GM18951 (cell line): Measurements from ENCODE around the gene ASB2.

Experiments
- POLR2A ChIP-seq: IDR thresholded peaks from 4 replicates; pipeline ENCODE4 v1.6.1; 2011; ENCODE audit warnings: mild to moderate bottlenecking; ENCODE audit not compliant: insufficient read length, insufficient read depth; ENCODE audit errors: extremely low read depth
- in situ Hi-C: fragments of 300-500 bp; cut with MboI; formaldehyde crosslinking; loops from one replicate; pipeline ENCODE4 v1.12.0; 2022; ENCODE audit warnings: low sequenced_read_pairs, mixed read lengths, inconsistent platforms; ENCODE audit not compliant: unreplicated experiment

ASB2 gene

DNA sequence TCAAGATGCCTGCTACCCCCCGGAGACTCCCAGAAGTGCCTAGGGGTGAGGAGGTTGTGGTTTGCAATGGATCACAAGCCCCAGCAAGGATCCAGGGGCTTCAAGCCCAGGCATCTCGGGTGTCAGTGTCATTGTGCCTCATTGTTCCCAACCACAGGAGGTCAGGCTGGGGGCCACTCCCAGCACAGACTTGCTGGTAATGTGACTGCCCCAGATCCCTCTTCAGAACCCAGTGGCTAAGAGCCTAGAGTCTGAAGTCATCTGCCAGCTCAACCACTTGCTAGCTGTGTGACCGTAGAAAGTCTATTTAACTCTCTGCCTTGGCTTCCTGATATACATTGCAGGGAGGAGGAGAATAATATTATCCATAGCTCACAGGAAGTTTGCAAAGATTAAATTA is 7.7 kb upstream of the ASB2 start:
- in situ Hi-C loops = no loop called here
- no peak for TF ChIP-seq POLR2A

DNA sequence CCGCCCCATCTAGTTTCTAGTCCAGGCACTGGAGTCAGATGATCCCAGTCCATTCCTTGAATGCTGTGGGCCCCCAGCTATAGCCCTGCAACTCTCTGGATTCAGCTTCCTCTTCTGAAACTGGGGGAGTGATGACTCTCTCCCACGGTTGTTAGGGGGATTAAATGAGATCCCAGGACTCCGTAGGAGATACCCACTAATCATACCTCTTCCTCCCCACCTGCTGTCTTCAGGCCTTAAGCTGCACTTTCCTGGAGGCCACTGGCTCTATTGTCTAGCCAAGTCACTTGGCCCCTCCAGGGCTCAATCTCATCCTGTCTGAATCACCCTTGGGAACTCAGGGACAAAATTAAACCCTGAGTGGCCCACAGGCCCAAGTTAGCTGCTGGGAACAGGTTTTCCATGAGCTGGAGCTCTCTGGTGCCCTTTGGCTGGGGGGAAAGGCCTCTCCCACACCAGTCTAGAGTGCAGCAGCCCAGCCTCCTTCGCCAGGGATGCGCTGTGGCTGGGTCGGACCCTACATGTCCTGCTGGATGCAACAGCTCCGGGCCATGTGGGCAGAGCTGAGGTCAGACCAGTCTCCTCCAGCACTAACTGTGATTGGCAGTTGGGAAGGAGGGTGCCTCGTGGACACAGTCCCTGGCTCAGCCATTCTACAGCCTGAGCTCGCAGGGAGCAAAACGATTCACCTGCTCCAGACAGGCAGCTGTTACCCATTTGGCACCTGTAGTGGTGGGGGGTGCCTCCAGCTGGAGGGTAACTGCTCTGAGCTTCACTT is 6.0 kb upstream of the ASB2 start:
- in situ Hi-C loops = no loop called here
- no peak for TF ChIP-seq POLR2A

GRCh38 chr14:93981316-93982229 is 5.2 kb upstream of the ASB2 start:
- TF ChIP-seq POLR2A = no peak
- in situ Hi-C loops = no loop called here

- in situ Hi-C loops = no loop called here
- TF ChIP-seq POLR2A = no peak
Measured at GRCh38 chr14:93980456-93981201, 4.3 kb upstream of the ASB2 start.

DNA sequence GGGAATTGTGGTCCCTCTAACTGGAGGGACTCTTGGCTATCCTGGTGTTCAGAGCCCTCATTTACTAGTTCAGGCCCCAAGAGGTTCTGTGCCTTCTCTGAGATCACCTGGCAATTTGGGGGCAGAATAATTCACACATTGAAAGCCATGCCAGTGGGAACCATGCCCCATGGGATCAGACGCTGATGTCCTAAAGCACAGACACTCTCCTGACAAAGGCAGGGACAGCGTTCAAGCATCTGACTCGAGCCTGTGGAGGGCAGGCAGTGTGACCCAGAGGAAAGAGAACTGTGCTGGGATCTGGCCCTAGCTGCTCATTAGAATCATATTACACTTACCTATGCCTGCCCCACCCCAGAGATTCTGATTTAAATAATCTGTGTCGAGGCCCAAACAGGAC is 2.4 kb upstream of the ASB2 start:
- in situ Hi-C loops = no loop called here
- no peak for TF ChIP-seq POLR2A

- TF ChIP-seq POLR2A = no peak
- in situ Hi-C loops = no loop called here
Measured at GRCh38 chr14:93977790-93978581, 1.6 kb upstream of the ASB2 start.

DNA sequence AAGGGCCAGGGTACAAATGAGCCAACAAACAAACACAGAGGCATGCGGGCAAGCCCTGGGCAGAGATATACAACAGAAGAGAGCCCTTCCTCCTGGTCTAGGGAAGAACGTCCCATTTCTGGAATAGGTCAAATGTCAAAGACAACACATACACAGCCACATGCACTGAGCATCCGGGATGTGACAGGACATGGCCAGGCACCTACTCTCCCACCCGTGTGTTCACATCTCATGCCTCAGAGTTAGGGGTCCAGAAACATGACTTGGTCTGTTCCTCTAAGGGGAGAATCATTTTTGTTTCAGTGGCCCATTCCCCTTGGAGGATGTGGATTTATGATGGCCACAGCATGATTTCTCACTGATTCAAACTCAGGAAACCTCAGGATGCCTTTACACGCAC is 801 bp upstream of the ASB2 start:
- in situ Hi-C loops = no loop called here

DNA sequence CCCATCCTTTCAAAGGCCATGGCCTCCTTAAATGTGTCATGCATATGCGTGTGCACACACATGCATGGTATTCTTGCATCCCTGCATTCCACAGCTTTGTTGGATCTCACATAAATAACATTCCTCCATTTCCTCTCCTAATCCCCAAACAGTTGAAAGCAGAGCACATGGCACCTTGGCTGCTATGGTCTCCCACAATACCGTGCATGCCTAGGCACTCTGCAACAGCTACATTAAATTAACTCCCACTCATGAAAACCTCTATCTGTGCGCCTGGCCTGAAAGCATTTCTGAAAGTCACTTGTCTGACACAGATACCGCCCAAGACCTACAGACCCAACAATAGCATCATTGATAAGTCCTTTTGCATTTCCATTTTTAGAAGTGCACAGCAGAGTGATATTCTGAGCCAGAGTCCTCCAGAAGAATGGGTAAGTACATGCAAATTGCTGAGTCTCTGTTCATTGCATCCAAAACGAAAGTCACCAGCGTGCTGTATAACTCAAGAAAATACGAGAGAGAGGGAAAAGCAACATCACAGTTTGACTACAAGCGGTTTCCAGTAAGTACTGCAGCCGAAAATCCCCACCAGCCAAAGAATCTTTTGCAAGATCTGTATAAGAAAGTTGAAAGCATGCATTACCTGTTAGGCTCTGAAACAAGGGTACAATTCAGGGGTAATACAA is 436 bp downstream of the ASB2 start:
- no peak for TF ChIP-seq POLR2A
- in situ Hi-C loops = no loop called here

More for the DNA sequence above, 801 bp upstream of the ASB2 start:
- no peak for TF ChIP-seq POLR2A

DNA sequence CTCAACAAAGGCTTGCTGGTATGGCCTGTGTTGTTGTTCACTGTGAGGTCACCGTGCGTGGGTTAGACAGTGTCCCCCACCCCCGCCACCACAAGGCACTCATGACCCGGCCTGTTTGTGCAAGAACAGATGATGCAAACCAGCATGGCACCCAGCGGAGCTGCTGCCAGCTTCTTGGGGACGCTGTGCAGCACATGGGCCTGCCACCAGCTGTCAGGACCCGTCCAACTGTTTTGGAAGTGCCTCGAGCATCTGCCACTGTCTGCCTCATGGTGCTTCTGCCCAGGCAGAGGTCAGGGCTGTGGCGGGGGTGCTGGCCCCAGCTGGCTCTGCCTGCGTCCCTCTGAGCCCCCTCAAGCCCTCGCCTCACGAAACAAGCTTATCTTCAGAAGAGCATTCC is 1.5 kb downstream of the ASB2 start:
- in situ Hi-C loops = no loop called here
- TF ChIP-seq POLR2A = no peak

- in situ Hi-C loops = no loop called here
- TF ChIP-seq POLR2A = no peak
Measured at GRCh38 chr14:93974299-93974698, 2.1 kb downstream of the ASB2 start.

DNA sequence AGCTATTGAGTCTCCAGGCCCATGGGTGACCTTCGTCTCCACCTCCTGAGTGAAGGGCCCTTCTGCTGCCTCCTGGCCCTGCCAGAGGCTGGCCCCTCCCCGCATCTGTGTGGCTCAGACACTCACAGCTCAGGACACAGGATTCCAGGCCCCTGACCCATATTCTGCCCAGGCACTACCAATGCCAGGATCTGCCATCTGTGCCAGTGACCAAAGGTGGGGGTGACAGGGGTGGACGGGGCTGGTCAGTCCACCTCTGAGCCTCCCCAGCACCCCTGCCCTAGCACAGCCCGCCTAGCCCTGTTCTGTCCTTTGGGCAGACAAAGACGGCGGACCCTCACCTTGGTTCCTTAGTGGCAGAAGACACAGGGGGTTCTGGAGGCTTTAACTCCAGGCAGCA is 2.8 kb downstream of the ASB2 start:
- TF ChIP-seq POLR2A = no peak
- in situ Hi-C loops = no loop called here

- TF ChIP-seq POLR2A = no peak
- in situ Hi-C loops = no loop called here
Measured at GRCh38 chr14:93972618-93973205, 3.7 kb downstream of the ASB2 start.
